ENCODE measurements around the gene SUGP2. TPM values are rescaled to one million over a fixed set of nuclear protein-coding genes. Genes with fewer than 3 reads are reported as not detected.

The SUGP2 gene
- total and polyA plus RNA-seq, 9 of the 15 experiments (the other 6 are each of a cell fraction or from before 2014, with no cell fraction given), result 13.1 to 101 (median 63.1) TPM

GRCh38 chr19:19033426-19034203, at the start of gene SUGP2, which contains the start of gene ARMC6 (continued):
- no peak for TF ChIP-seq THRA (IDR thresholded peaks at IDR 0.05)
- TF ChIP-seq, protein P1, sequence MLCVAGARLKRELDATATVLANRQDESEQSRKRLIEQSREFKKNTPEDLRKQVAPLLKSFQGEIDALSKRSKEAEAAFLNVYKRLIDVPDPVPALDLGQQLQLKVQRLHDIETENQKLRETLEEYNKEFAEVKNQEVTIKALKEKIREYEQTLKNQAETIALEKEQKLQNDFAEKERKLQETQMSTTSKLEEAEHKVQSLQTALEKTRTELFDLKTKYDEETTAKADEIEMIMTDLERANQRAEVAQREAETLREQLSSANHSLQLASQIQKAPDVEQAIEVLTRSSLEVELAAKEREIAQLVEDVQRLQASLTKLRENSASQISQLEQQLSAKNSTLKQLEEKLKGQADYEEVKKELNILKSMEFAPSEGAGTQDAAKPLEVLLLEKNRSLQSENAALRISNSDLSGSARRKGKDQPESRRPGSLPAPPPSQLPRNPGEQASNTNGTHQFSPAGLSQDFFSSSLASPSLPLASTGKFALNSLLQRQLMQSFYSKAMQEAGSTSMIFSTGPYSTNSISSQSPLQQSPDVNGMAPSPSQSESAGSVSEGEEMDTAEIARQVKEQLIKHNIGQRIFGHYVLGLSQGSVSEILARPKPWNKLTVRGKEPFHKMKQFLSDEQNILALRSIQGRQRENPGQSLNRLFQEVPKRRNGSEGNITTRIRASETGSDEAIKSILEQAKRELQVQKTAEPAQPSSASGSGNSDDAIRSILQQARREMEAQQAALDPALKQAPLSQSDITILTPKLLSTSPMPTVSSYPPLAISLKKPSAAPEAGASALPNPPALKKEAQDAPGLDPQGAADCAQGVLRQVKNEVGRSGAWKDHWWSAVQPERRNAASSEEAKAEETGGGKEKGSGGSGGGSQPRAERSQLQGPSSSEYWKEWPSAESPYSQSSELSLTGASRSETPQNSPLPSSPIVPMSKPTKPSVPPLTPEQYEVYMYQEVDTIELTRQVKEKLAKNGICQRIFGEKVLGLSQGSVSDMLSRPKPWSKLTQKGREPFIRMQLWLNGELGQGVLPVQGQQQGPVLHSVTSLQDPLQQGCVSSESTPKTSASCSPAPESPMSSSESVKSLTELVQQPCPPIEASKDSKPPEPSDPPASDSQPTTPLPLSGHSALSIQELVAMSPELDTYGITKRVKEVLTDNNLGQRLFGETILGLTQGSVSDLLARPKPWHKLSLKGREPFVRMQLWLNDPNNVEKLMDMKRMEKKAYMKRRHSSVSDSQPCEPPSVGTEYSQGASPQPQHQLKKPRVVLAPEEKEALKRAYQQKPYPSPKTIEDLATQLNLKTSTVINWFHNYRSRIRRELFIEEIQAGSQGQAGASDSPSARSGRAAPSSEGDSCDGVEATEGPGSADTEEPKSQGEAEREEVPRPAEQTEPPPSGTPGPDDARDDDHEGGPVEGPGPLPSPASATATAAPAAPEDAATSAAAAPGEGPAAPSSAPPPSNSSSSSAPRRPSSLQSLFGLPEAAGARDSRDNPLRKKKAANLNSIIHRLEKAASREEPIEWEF (CRISPR knock-in tag; IDR thresholded peaks at IDR 0.05), result no peak
- TF ChIP-seq, protein P2, sequence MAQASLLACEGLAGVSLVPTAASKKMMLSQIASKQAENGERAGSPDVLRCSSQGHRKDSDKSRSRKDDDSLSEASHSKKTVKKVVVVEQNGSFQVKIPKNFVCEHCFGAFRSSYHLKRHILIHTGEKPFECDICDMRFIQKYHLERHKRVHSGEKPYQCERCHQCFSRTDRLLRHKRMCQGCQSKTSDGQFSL (CRISPR knock-in tag; IDR thresholded peaks at IDR 0.05), result no peak
- TF ChIP-seq, protein P2 (tag; IDR thresholded peaks at IDR 0.05), result no peak
- TF ChIP-seq, protein P3, sequence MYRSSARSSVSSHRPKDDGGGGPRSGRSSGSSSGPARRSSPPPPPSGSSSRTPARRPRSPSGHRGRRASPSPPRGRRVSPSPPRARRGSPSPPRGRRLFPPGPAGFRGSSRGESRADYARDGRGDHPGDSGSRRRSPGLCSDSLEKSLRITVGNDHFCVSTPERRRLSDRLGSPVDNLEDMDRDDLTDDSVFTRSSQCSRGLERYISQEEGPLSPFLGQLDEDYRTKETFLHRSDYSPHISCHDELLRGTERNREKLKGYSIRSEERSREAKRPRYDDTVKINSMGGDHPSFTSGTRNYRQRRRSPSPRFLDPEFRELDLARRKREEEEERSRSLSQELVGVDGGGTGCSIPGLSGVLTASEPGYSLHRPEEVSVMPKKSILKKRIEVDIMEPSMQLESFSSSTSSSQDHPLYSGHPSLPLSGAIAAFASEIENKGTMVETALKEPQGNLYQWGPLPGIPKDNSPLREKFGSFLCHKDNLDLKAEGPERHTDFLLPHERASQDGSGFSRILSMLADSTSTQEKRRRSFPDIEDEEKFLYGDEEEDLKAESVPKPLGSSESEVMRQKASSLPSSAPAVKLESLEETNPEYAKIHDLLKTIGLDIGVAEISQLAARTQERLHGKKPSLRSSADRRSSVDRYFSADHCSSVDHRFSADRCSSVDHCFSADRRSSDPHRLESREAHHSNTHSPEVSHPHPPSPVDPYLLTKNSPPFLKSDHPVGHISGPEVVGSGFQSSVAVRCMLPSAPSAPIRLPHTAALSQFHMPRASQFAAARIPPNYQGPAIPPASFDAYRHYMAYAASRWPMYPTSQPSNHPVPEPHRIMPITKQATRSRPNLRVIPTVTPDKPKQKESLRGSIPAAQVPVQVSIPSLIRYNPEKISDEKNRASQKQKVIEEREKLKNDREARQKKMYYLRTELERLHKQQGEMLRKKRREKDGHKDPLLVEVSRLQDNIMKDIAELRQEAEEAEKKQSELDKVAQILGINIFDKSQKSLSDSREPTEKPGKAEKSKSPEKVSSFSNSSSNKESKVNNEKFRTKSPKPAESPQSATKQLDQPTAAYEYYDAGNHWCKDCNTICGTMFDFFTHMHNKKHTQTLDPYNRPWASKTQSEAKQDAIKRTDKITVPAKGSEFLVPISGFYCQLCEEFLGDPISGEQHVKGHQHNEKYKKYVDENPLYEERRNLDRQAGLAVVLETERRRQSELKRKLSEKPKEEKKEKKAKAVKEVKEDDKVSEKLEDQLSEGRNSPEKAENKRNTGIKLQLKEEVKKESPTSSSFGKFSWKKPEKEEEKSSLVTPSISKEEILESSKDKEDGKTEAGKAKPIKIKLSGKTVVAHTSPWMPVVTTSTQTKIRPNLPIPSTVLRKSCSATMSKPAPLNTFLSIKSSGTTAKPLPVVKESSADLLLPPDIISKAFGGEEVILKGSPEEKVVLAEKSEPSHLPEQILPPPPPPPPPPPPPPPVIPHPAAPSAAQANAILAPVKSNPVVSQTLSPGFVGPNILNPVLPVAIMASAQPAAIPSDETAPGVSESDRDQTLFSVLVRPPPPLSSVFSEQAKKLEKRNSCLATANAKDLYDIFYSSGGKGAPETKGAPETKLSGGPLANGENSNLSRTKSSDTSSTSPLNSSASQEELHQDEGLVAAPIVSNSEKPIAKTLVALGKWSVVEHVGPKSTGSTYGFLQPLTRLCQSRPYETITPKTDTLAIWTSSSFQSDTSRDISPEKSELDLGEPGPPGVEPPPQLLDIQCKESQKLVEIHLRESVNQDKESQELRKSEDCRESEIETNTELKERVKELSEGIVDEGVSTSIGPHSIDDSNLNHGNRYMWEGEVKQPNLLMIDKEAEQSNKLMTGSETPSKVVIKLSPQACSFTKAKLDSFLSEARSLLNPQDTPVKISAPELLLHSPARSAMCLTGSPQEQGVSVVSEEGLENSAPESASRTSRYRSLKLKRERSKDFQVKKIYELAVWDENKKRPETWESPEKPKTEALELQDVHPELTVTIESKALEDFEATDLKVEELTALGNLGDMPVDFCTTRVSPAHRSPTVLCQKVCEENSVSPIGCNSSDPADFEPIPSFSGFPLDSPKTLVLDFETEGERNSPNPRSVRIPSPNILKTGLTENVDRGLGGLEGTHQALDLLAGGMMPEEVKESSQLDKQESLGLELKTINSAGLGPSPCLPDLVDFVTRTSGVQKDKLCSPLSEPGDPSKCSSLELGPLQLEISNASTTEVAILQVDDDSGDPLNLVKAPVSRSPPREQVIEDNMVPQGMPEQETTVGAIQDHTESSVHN (IDR thresholded peaks at IDR 0.05; ENCODE audit: borderline replicate concordance in 1 of 2, low read depth in 1 of 2), result no peak
- TF ChIP-seq NRF1 (conservative IDR thresholded peaks at IDR 0.05 in 1 of 2, IDR thresholded peaks at IDR 0.05 in 1 of 2), result peak; percentile 99
- 0 out of 2 replicates have a peak, but pooled peaks have one; percentile 24 for TF ChIP-seq NFRKB (IDR thresholded peaks at IDR 0.05; ENCODE audit: low read depth)
- TF ChIP-seq ZNF253 (CRISPR knock-in tag; conservative IDR thresholded peaks at IDR 0.05), result no peak
- TF ChIP-seq ZNF830 (CRISPR knock-in tag; IDR thresholded peaks at IDR 0.05), result no peak
- TF ChIP-seq FIP1L1 (IDR thresholded peaks at IDR 0.05; ENCODE audit: low read depth, low read length, poor library complexity, severe bottlenecking), result peak; percentile 95

All from K562 (cell line).